Stimulated activated CD8-positive, alpha-beta memory T cell treated with anti-CD3 and anti-CD28 coated beads, Interleukin-2, amount 100 ng/mL, for 1 hour (primary cell): ENCODE measurements around the gene COG8.
A peak's percentile ranks its signal among the peaks of the same experiment; 100 is the strongest.
"Not testable (repeated sequence)": the region's sequence is repeated elsewhere in the genome, so short reads cannot be mapped to it uniquely, and the experiment has no call there.

Source experiments
- DNase-seq, 2 donors: peaks; one replicate each; pipeline ENCODE4 v3.0.0-alpha.2; 2020; ENCODE audit warnings: low read depth in 2 of 2

Gene COG8

GRCh38 chr16:69318911-69319289 is 20.5 kb downstream of the COG8 start:
- no peak for DNase-seq

- no peak for DNase-seq
Observed at GRCh38 chr16:69318177-69318910, 21.0 kb downstream of the COG8 start.

GRCh38 chr16:69316595-69317034 is 22.7 kb downstream of the COG8 start:
- no peak for DNase-seq

- DNase-seq = no peak
Observed at GRCh38 chr16:69315486-69316311, 23.7 kb downstream of the COG8 start.

GRCh38 chr16:69314534-69314933 is 24.8 kb downstream of the COG8 start:
- DNase-seq = no peak

- DNase-seq = no peak
Observed at GRCh38 chr16:69313469-69313868, 25.9 kb downstream of the COG8 start.

- no peak for DNase-seq
Observed at GRCh38 chr16:69311533-69312387, 27.6 kb downstream of the COG8 start.

- peak; percentile 95 to 96 for DNase-seq
Observed at GRCh38 chr16:69310653-69311532, 28.5 kb downstream of the COG8 start, which contains the start of gene VPS4A. TSS of gene VPS4A (plus strand) at chr16:69311350. CDS start at chr16:69311512, 162 bp downstream.

- no peak for DNase-seq
Observed at GRCh38 chr16:69309316-69309715, 30.0 kb downstream of the COG8 start.

- DNase-seq = no peak
Observed at GRCh38 chr16:69307856-69308255, 31.5 kb downstream of the COG8 start.

GRCh38 chr16:69307091-69307490 is 32.3 kb downstream of the COG8 start:
- no peak for DNase-seq

- DNase-seq = no peak
Observed at GRCh38 chr16:69306031-69306430, 33.3 kb downstream of the COG8 start.

GRCh38 chr16:69302301-69302700 is 37.1 kb downstream of the COG8 start:
- no peak for DNase-seq

- no peak for DNase-seq
Observed at GRCh38 chr16:69301861-69302260, 37.5 kb downstream of the COG8 start.

GRCh38 chr16:69301187-69301586 is 38.2 kb downstream of the COG8 start:
- DNase-seq = no peak

GRCh38 chr16:69298261-69298660 is 41.1 kb downstream of the COG8 start:
- DNase-seq = no peak

- not testable (repeated sequence) for DNase-seq
Observed at GRCh38 chr16:69296771-69297170, 42.6 kb downstream of the COG8 start.

- DNase-seq = no peak
Observed at GRCh38 chr16:69294051-69294450, 45.3 kb downstream of the COG8 start.

- DNase-seq = no peak
Observed at GRCh38 chr16:69293401-69293800, 46.0 kb downstream of the COG8 start.

GRCh38 chr16:69291657-69292056 is 47.7 kb downstream of the COG8 start:
- DNase-seq = not testable (repeated sequence)
